IMR-90 (cell line): ENCODE data around the gene NFYB. TPM values are rescaled to one million over a fixed set of nuclear protein-coding genes. Genes with fewer than 3 reads are reported as not detected.

Experiments used
- ATAC-seq: fragments of 200-7000 bp; cut with Tn5 transposase; 2 replicates; pipeline ENCODE4 v1.9.1; 2020; ENCODE audit warnings: low read depth, mild to moderate bottlenecking, moderate library complexity
- BruUV-seq: library from RNA; stranded (reverse); fragments of 400-500 nt; replicated peaks from 2 replicates; lab custom pipeline; 2021; lab: Mats Ljungman, UMichigan
- CTCF ChIA-PET: fragments of 300-600 bp; formaldehyde crosslinking; extraction: SDS; loops from one replicate; lab custom pipeline; 2021; ENCODE audit warnings: antibody characterized with exemption; lab: Yijun Ruan, JAX
- POLR2A ChIA-PET: fragments of 300-600 bp; sonication (Branson Sonifier 250); formaldehyde crosslinking; loops from one replicate; lab custom pipeline; 2022; ENCODE audit warnings: antibody characterized with exemption; ENCODE audit not compliant: unreplicated experiment; lab: Charles Lee
- DNase-seq: peaks from one replicate; pipeline ENCODE4 v3.0.0; 2013
- H2AFZ ChIP-seq: replicated peaks from 2 replicates; pipeline ENCODE3; 2013; ENCODE audit warnings: low read length, mild to moderate bottlenecking; ENCODE audit not compliant: poor library complexity
- H2AK5ac ChIP-seq: 2 replicates; pipeline ENCODE4 v1.6.1; 2013; ENCODE audit warnings: low read depth, low read length, inconsistent platforms
- H2AK9ac ChIP-seq: replicated peaks from 2 replicates; pipeline ENCODE3; 2013; ENCODE audit warnings: mild to moderate bottlenecking, low read depth, low read length, moderate library complexity; ENCODE audit not compliant: poor library complexity
- H2BK120ac ChIP-seq: 2 replicates; pipeline ENCODE4 v1.6.1; 2013; ENCODE audit warnings: low read depth, low read length, inconsistent platforms
- H2BK15ac ChIP-seq: 3 replicates; pipeline ENCODE4 v1.6.1; 2013; ENCODE audit warnings: low read depth, low read length, inconsistent platforms
- H2BK20ac ChIP-seq: 2 replicates; pipeline ENCODE4 v1.6.1; 2013; ENCODE audit warnings: low read depth, mild to moderate bottlenecking, inconsistent platforms, low read length, moderate library complexity
- H2BK5ac ChIP-seq: 2 replicates; pipeline ENCODE4 v1.6.1; 2013; ENCODE audit warnings: mild to moderate bottlenecking, low read depth, low read length, inconsistent platforms; ENCODE audit not compliant: poor library complexity, severe bottlenecking
- H3K14ac ChIP-seq: replicated peaks from 2 replicates; pipeline ENCODE4 v1.6.1; 2013; ENCODE audit warnings: low read depth, low read length, inconsistent platforms
- H3K18ac ChIP-seq: 2 replicates; pipeline ENCODE4 v1.6.1; 2013; ENCODE audit warnings: low read depth, low read length, control low read depth
- H3K23ac ChIP-seq: 2 replicates; pipeline ENCODE4 v1.6.1; 2013; ENCODE audit warnings: low read depth, low read length, inconsistent platforms
- H3K27ac ChIP-seq: 2 replicates; pipeline ENCODE4 v1.5.1; 2013; ENCODE audit warnings: mild to moderate bottlenecking, control low read depth, low read length; ENCODE audit not compliant: insufficient read depth
- H3K27me3 ChIP-seq: 2 replicates; pipeline ENCODE4 v1.6.1; 2013; ENCODE audit warnings: low read length; ENCODE audit not compliant: control insufficient read depth, insufficient read depth
- H3K36me3 ChIP-seq: 2 replicates; pipeline ENCODE4 v1.6.1; 2013; ENCODE audit warnings: low read length, mixed read lengths; ENCODE audit not compliant: control insufficient read depth, insufficient read depth
- H3K4ac ChIP-seq: 2 replicates; pipeline ENCODE4 v1.6.1; 2013; ENCODE audit warnings: low read depth, low read length, inconsistent platforms
- H3K4me1 ChIP-seq: 2 replicates; pipeline ENCODE4 v1.6.1; 2013; ENCODE audit warnings: low read length, mixed read lengths; ENCODE audit not compliant: control insufficient read depth, insufficient read depth
- H3K4me2 ChIP-seq: 2 replicates; pipeline ENCODE4 v1.6.1; 2013; ENCODE audit warnings: low read depth, mild to moderate bottlenecking, control low read depth, low read length, moderate library complexity
- H3K4me3 ChIP-seq: 2 replicates; pipeline ENCODE4 v1.5.1; 2013; ENCODE audit warnings: low read depth, mild to moderate bottlenecking, control low read depth, low read length, moderate library complexity; ENCODE audit not compliant: insufficient read depth
- H3K56ac ChIP-seq: 2 replicates; pipeline ENCODE4 v1.6.1; 2013; ENCODE audit warnings: low read length, inconsistent platforms; ENCODE audit not compliant: insufficient read depth; ENCODE audit errors: extremely low read depth
- H3K79me1 ChIP-seq, 2 experiments: 2 replicates each; pipeline ENCODE4 v1.6.1; 2013; ENCODE audit warnings: low read length in 2 of 2, inconsistent platforms in 1 of 2, low read depth in 1 of 2
- H3K9ac ChIP-seq: 2 replicates; pipeline ENCODE4 v1.6.1; 2013; ENCODE audit warnings: low read depth, low read length, control low read depth
- H3K9me1 ChIP-seq: 2 replicates; pipeline ENCODE4 v1.6.1; 2013; ENCODE audit warnings: low read length, inconsistent platforms; ENCODE audit not compliant: insufficient read depth
- H3K9me3 ChIP-seq: 2 replicates; pipeline ENCODE4 v1.6.1; 2013; ENCODE audit warnings: low read length; ENCODE audit not compliant: control insufficient read depth, insufficient read depth
- H4K20me1 ChIP-seq: 2 replicates; pipeline ENCODE4 v1.6.1; 2013; ENCODE audit warnings: low read length, inconsistent platforms; ENCODE audit not compliant: insufficient read depth
- H4K5ac ChIP-seq: 2 replicates; pipeline ENCODE4 v1.6.1; 2013; ENCODE audit warnings: mild to moderate bottlenecking, low read depth, low read length, control low read depth
- H4K8ac ChIP-seq, 2 experiments: 2 replicates each; pipeline ENCODE4 v1.6.1; 2013; ENCODE audit warnings: low read depth in 2 of 2, low read length in 2 of 2, control low read depth in 1 of 2, inconsistent platforms in 1 of 2
- H4K91ac ChIP-seq: 2 replicates; pipeline ENCODE4 v1.6.1; 2013; ENCODE audit warnings: low read depth, low read length, inconsistent platforms; ENCODE audit not compliant: insufficient read depth
- CEBPB ChIP-seq: IDR thresholded peaks from 2 replicates; pipeline ENCODE4 v1.6.1; 2012; ENCODE audit warnings: low read depth, low read length, improper control_type of control experiment
- CHD1 ChIP-seq: IDR thresholded peaks from 2 replicates; pipeline ENCODE4 v1.6.1; 2012; ENCODE audit warnings: low read depth, low read length, improper control_type of control experiment
- ELK1 ChIP-seq: fragments of 150-350 bp; IDR thresholded peaks from 2 replicates; pipeline ENCODE4 v1.6.1; 2016; ENCODE audit warnings: low read depth, mild to moderate bottlenecking, low read length, moderate library complexity, borderline replicate concordance
- FOS ChIP-seq: fragments of 150-350 bp; IDR thresholded peaks from 2 replicates; pipeline ENCODE4 v1.6.1; 2016; ENCODE audit warnings: low read depth, low read length
- MAFK ChIP-seq: IDR thresholded peaks from 2 replicates; pipeline ENCODE4 v1.6.1; 2012; ENCODE audit warnings: low read depth, low read length, improper control_type of control experiment
- MAZ ChIP-seq: IDR thresholded peaks from 2 replicates; pipeline ENCODE4 v1.6.1; 2012; ENCODE audit warnings: low read depth, mild to moderate bottlenecking, low read length, improper control_type of control experiment, moderate library complexity, borderline replicate concordance
- MXI1 ChIP-seq: IDR thresholded peaks from 2 replicates; pipeline ENCODE4 v1.6.1; 2012; ENCODE audit warnings: low read depth, mild to moderate bottlenecking, low read length, moderate library complexity, borderline replicate concordance
- NFE2L2 ChIP-seq: fragments of 150-350 bp; IDR thresholded peaks from 2 replicates; pipeline ENCODE4 v1.6.1; 2016; ENCODE audit warnings: low read depth, mild to moderate bottlenecking, low read length
- RAD21 ChIP-seq: IDR thresholded peaks from 2 replicates; pipeline ENCODE4 v1.6.1; 2012; ENCODE audit warnings: low read length, improper control_type of control experiment
- SMC3 ChIP-seq: fragments of 150-350 bp; IDR thresholded peaks from 2 replicates; pipeline ENCODE4 v1.6.1; 2016; ENCODE audit warnings: low read depth, mild to moderate bottlenecking, antibody characterized with exemption, low read length, moderate library complexity
- USF2 ChIP-seq: fragments of 150-350 bp; IDR thresholded peaks from 2 replicates; pipeline ENCODE4 v1.6.1; 2017; ENCODE audit warnings: mild to moderate bottlenecking, antibody characterized with exemption, low read length, low read depth
- WGBS, 2 experiments: methylation state at CpG; one replicate each; pipeline versions ENCODE4 v1.1.5 to v1.1.7; 2013; ENCODE audit warnings: missing lambda C conversion rate in 2 of 2; ENCODE audit not compliant: insufficient read length in 1 of 2; ENCODE audit errors: extremely low coverage in 2 of 2; 5-methylcytosine and 5-hydroxymethylcytosine counted together
- dilution Hi-C: fragments of 300-500 bp; cut with HindIII; formaldehyde crosslinking; loops from one replicate; pipeline ENCODE4 v1.14.3; 2018; ENCODE audit warnings: low sequenced_read_pairs; ENCODE audit not compliant: unreplicated experiment
- in situ Hi-C: fragments of 300-500 bp; cut with MboI; formaldehyde crosslinking; loops from 3 replicates; pipeline ENCODE4 v1.14.3; 2019; ENCODE audit warnings: low sequenced_read_pairs, inconsistent platforms, mixed read lengths
- intact Hi-C: fragments of 100-400 bp; cut with micrococcal nuclease; formaldehyde crosslinking; loops from 2 replicates; pipeline ENCODE4 v1.10.0; 2022
- polyA plus RNA-seq, 3 experiments: library from polyadenylated mRNA; depleted of rRNA; stranded (reverse); fragments of >200 nt; gene quantifications; 2 replicates each; pipeline ENCODE4 v1.2.3, GENCODE V29; 2012; ENCODE audit warnings: low replicate concordance in 1 of 3
- total RNA-seq: library from RNA; depleted of rRNA; stranded (reverse); fragments of >200 nt; gene quantifications from 2 replicates; pipeline ENCODE4 v1.2.3, GENCODE V29; 2012
- TF ChIP-seq, protein P1 (sequence below): conservative IDR thresholded peaks from 2 replicates; pipeline ENCODE4 v1.5.1; 2012; ENCODE audit warnings: mild to moderate bottlenecking, low read depth, low read length, improper control_type of control experiment

The NFYB gene
- total and polyA plus RNA-seq, 2 of the 4 experiments (the other 2 are of a cell fraction): 22.2 to 28.4 TPM

GRCh38 chr12:104083769-104084475 lies 54.1 kb downstream of the NFYB start:
- Histone ChIP-seq H3K4ac (no peak overlapping the region), H3K79me1 (peaks cover 13 to 15% of the 10 kb centered on the region in 2 experiments), H4K91ac (no peak overlapping the region), H3K4me3 (no peak overlapping the region), H3K23ac (no peak overlapping the region), H2AFZ (no peak overlapping the region), H2BK120ac (no peak overlapping the region), H2AK9ac (no peak overlapping the region), H3K36me3 (peaks cover 32% of the 10 kb centered on the region), H3K14ac (no peak overlapping the region), H4K5ac (no peak overlapping the region), H2BK5ac (peak overlapping the region; percentile 33), H3K27ac (no peak overlapping the region), H3K9me3 (no peaks in the 10 kb centered on the region), H2AK5ac (no peak overlapping the region), H3K18ac (no peak overlapping the region), H3K4me1 (peaks cover 3% of the 10 kb centered on the region; the same call in 1 of the 2 replicates), H4K8ac (no peak overlapping the region), H3K4me2 (no peak overlapping the region), H2BK20ac (no peak overlapping the region), H2BK15ac (no peak overlapping the region), H3K27me3 (no peaks in the 10 kb centered on the region), H4K20me1 (no peaks in the 10 kb centered on the region), H3K56ac (no peak overlapping the region), H3K9me1 (peaks cover under 1% of the 10 kb centered on the region; the same call in 1 of the 2 replicates), H3K9ac (no peak overlapping the region)
- in situ Hi-C loops: no loop called here
- no peak for ATAC-seq
- no peak for DNase-seq
- no TSS peak for BruUV-seq
- no peak for TF ChIP-seq MAFK
- TF ChIP-seq SMC3: no peak
- TF ChIP-seq ELK1: no peak
- TF ChIP-seq FOS: no peak
- no peak for TF ChIP-seq CEBPB
- TF ChIP-seq CHD1: no peak
- TF ChIP-seq, protein P1, sequence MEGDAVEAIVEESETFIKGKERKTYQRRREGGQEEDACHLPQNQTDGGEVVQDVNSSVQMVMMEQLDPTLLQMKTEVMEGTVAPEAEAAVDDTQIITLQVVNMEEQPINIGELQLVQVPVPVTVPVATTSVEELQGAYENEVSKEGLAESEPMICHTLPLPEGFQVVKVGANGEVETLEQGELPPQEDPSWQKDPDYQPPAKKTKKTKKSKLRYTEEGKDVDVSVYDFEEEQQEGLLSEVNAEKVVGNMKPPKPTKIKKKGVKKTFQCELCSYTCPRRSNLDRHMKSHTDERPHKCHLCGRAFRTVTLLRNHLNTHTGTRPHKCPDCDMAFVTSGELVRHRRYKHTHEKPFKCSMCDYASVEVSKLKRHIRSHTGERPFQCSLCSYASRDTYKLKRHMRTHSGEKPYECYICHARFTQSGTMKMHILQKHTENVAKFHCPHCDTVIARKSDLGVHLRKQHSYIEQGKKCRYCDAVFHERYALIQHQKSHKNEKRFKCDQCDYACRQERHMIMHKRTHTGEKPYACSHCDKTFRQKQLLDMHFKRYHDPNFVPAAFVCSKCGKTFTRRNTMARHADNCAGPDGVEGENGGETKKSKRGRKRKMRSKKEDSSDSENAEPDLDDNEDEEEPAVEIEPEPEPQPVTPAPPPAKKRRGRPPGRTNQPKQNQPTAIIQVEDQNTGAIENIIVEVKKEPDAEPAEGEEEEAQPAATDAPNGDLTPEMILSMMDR: no peak
- no peak for TF ChIP-seq MXI1
- TF ChIP-seq NFE2L2: no peak
- TF ChIP-seq USF2: no peak
- TF ChIP-seq RAD21: no peak
- no peak for TF ChIP-seq MAZ
- ChIA-PET POLR2A (no interaction called here), CTCF (interaction anchor here (1.2 to 1.3 kb wide), 2 partner anchors 16 to 135 kb away, joined by 3 read pairs; no protein-coding TSS in a partner anchor)
- dilution Hi-C loops: no loop called here
- intact Hi-C loops: no loop called here
- WGBS, 2 experiments: 100% methylated on average over 5 of the region's 8 CpGs; no CpG with 5 or more reads in 1 of the 2 experiments
